Activated naive CD4-positive, alpha-beta T cell treated with anti-CD3 and anti-CD28 coated beads for 36 hours (primary cell): ENCODE measurements around the gene FBLN1. TPM values are rescaled to one million over a fixed set of nuclear protein-coding genes. Genes with fewer than 3 reads are reported as not detected.

Source experiments
- CTCF ChIA-PET: fragments of 350-600 bp; sonication (Branson Sonifier 250); formaldehyde crosslinking; loops from one replicate; lab custom pipeline; 2021; ENCODE audit warnings: antibody characterized with exemption; lab: Charles Lee
- DNase-seq: peaks from one replicate; pipeline ENCODE4 v3.0.0-alpha.2; 2020
- H3K27ac Mint-ChIP-seq: one replicate; pipeline ENCODE4 v1.8.0; 2021; ENCODE audit warnings: mild to moderate bottlenecking, mixed read lengths
- H3K27me3 Mint-ChIP-seq: one replicate; pipeline ENCODE4 v1.8.0; 2021; ENCODE audit warnings: low read depth, mixed read lengths
- H3K36me3 Mint-ChIP-seq: one replicate; pipeline ENCODE4 v1.8.0; 2021; ENCODE audit warnings: low read depth, mixed read lengths
- H3K4me1 Mint-ChIP-seq: one replicate; pipeline ENCODE4 v1.8.0; 2021; ENCODE audit warnings: low read depth, mixed read lengths
- H3K4me3 Mint-ChIP-seq: one replicate; pipeline ENCODE4 v1.8.0; 2021; ENCODE audit warnings: mild to moderate bottlenecking, moderate library complexity, mixed read lengths
- H3K9me3 Mint-ChIP-seq: one replicate; pipeline ENCODE4 v1.8.0; 2021; ENCODE audit warnings: mixed read lengths
- intact Hi-C: fragments of 100-400 bp; cut with micrococcal nuclease; formaldehyde crosslinking; loops from one replicate; pipeline ENCODE4 v1.15.1; 2023
- total RNA-seq, 2 experiments: library from RNA; stranded (reverse); gene quantifications; one replicate each; pipeline ENCODE4 v1.2.3, GENCODE V29; 2021

The FBLN1 gene
- total RNA-seq, 2 experiments from 2014 or later = not detected

GRCh38 chr22:45627489-45628233 lies 125.0 kb downstream of the FBLN1 start:
- Mint-ChIP-seq H3K9me3 (no peaks in the 10 kb centered on the region), H3K27ac (no peak overlapping the region), H3K4me1 (no peaks in the 10 kb centered on the region), H3K27me3 (peaks cover 9% of the 10 kb centered on the region), H3K4me3 (no peak overlapping the region), H3K36me3 (no peaks in the 10 kb centered on the region)
- CTCF ChIA-PET = interaction anchor here (2.6 kb wide), 1 partner anchor 50 kb away, joined by 7 read pairs; no protein-coding TSS in a partner anchor
- no peak for DNase-seq
- intact Hi-C loops = no loop called here

GRCh38 chr22:45628515-45628914 lies 125.8 kb downstream of the FBLN1 start:
- CTCF ChIA-PET = interaction anchor here (2.6 kb wide), 1 partner anchor 51 kb away, joined by 7 read pairs; no protein-coding TSS in a partner anchor
- H3K27me3 Mint-ChIP-seq = peaks cover 12% of the 10 kb centered on the region
- DNase-seq = no peak
- H3K9me3 Mint-ChIP-seq = no peaks in the 10 kb centered on the region
- no peaks in the 10 kb centered on the region for H3K36me3 Mint-ChIP-seq
- intact Hi-C loops = no loop called here
- H3K4me3 Mint-ChIP-seq = no peak overlapping the region
- no peaks in the 10 kb centered on the region for H3K4me1 Mint-ChIP-seq
- H3K27ac Mint-ChIP-seq = no peak overlapping the region

- H3K4me1 Mint-ChIP-seq = no peaks in the 10 kb centered on the region
- peaks cover 17% of the 10 kb centered on the region for H3K27me3 Mint-ChIP-seq
- no peak for DNase-seq
- H3K27ac Mint-ChIP-seq = no peak overlapping the region
- intact Hi-C loops = no loop called here
- CTCF ChIA-PET = interaction anchor here (2.6 kb wide), 1 partner anchor 52 kb away, joined by 7 read pairs; no protein-coding TSS in a partner anchor
- H3K9me3 Mint-ChIP-seq = no peaks in the 10 kb centered on the region
- no peak overlapping the region for H3K4me3 Mint-ChIP-seq
- H3K36me3 Mint-ChIP-seq = no peaks in the 10 kb centered on the region
These were observed 126.9 kb downstream of the FBLN1 start for GRCh38 chr22:45629469-45630089.

- no peaks in the 10 kb centered on the region for H3K36me3 Mint-ChIP-seq
- CTCF ChIA-PET = no interaction called here
- H3K4me3 Mint-ChIP-seq = no peak overlapping the region
- no peaks in the 10 kb centered on the region for H3K9me3 Mint-ChIP-seq
- H3K4me1 Mint-ChIP-seq = no peaks in the 10 kb centered on the region
- DNase-seq = no peak
- intact Hi-C loops = no loop called here
- H3K27me3 Mint-ChIP-seq = peaks cover 18% of the 10 kb centered on the region
- no peak overlapping the region for H3K27ac Mint-ChIP-seq
These were observed 127.8 kb downstream of the FBLN1 start for GRCh38 chr22:45630436-45630835.

GRCh38 chr22:45631140-45631840 lies 128.6 kb downstream of the FBLN1 start:
- H3K9me3 Mint-ChIP-seq = no peaks in the 10 kb centered on the region
- H3K4me1 Mint-ChIP-seq = no peaks in the 10 kb centered on the region
- H3K27ac Mint-ChIP-seq = no peak overlapping the region
- H3K36me3 Mint-ChIP-seq = no peaks in the 10 kb centered on the region
- intact Hi-C loops = no loop called here
- CTCF ChIA-PET = no interaction called here
- H3K27me3 Mint-ChIP-seq = peaks cover 18% of the 10 kb centered on the region
- H3K4me3 Mint-ChIP-seq = no peak overlapping the region
- DNase-seq = no peak

GRCh38 chr22:45631841-45632238 lies 129.2 kb downstream of the FBLN1 start:
- CTCF ChIA-PET = no interaction called here
- Mint-ChIP-seq H3K27ac (no peak overlapping the region), H3K4me3 (no peak overlapping the region), H3K4me1 (no peaks in the 10 kb centered on the region), H3K36me3 (no peaks in the 10 kb centered on the region), H3K9me3 (no peaks in the 10 kb centered on the region), H3K27me3 (peaks cover 24% of the 10 kb centered on the region)
- no peak for DNase-seq
- intact Hi-C loops = no loop called here

- Mint-ChIP-seq H3K4me1 (no peaks in the 10 kb centered on the region), H3K4me3 (no peak overlapping the region), H3K27ac (no peak overlapping the region), H3K36me3 (no peaks in the 10 kb centered on the region), H3K9me3 (no peaks in the 10 kb centered on the region), H3K27me3 (peaks cover 26% of the 10 kb centered on the region)
- CTCF ChIA-PET = no interaction called here
- intact Hi-C loops = no loop called here
- DNase-seq = no peak
These were observed 130.3 kb downstream of the FBLN1 start for GRCh38 chr22:45632791-45633515.

- CTCF ChIA-PET = interaction anchor here (0.7 to 1.6 kb wide), 2 partner anchors 60 to 227 kb away, joined by 4 to 5 read pairs; no protein-coding TSS in a partner anchor
- H3K4me3 Mint-ChIP-seq = no peak overlapping the region
- no peaks in the 10 kb centered on the region for H3K36me3 Mint-ChIP-seq
- H3K27me3 Mint-ChIP-seq = peaks cover 45% of the 10 kb centered on the region
- peaks cover 4% of the 10 kb centered on the region for H3K4me1 Mint-ChIP-seq
- no peaks in the 10 kb centered on the region for H3K9me3 Mint-ChIP-seq
- no peak overlapping the region for H3K27ac Mint-ChIP-seq
- intact Hi-C loops = no loop called here
- no peak for DNase-seq
These were observed 134.0 kb downstream of the FBLN1 start for GRCh38 chr22:45636683-45637082.

GRCh38 chr22:45638197-45638596 lies 135.5 kb downstream of the FBLN1 start:
- Mint-ChIP-seq H3K27me3 (peaks cover 43% of the 10 kb centered on the region), H3K4me1 (peaks cover 4% of the 10 kb centered on the region), H3K36me3 (no peaks in the 10 kb centered on the region), H3K27ac (no peak overlapping the region), H3K9me3 (no peaks in the 10 kb centered on the region), H3K4me3 (no peak overlapping the region)
- CTCF ChIA-PET = interaction anchor here (1.6 kb wide), 1 partner anchor 225 kb away, joined by 5 read pairs; no protein-coding TSS in a partner anchor
- intact Hi-C loops = no loop called here
- no peak for DNase-seq

- H3K36me3 Mint-ChIP-seq = no peaks in the 10 kb centered on the region
- no peak overlapping the region for H3K27ac Mint-ChIP-seq
- CTCF ChIA-PET = interaction anchor here (0.6 kb wide), 1 partner anchor 40 kb away, joined by 3 read pairs; no protein-coding TSS in a partner anchor
- DNase-seq = no peak
- no peak overlapping the region for H3K4me3 Mint-ChIP-seq
- peaks cover 43% of the 10 kb centered on the region for H3K27me3 Mint-ChIP-seq
- intact Hi-C loops = no loop called here
- H3K4me1 Mint-ChIP-seq = peaks cover 4% of the 10 kb centered on the region
- H3K9me3 Mint-ChIP-seq = no peaks in the 10 kb centered on the region
These were observed 136.4 kb downstream of the FBLN1 start for GRCh38 chr22:45638834-45639746.

- DNase-seq = no peak
- intact Hi-C loops = no loop called here
These were observed 137.0 kb downstream of the FBLN1 start for GRCh38 chr22:45639747-45640102.

More at GRCh38 chr22:45639747-45640102, 137.0 kb downstream of the FBLN1 start:
- Mint-ChIP-seq H3K27ac (no peak overlapping the region), H3K4me3 (no peak overlapping the region), H3K27me3 (peaks cover 44% of the 10 kb centered on the region), H3K4me1 (peaks cover 4% of the 10 kb centered on the region), H3K36me3 (no peaks in the 10 kb centered on the region), H3K9me3 (no peaks in the 10 kb centered on the region)
- CTCF ChIA-PET = interaction anchor here (0.6 kb wide), 2 partner anchors 40 to 225 kb away, joined by 3 read pairs; no protein-coding TSS in a partner anchor
